Fibroblast of villous mesenchyme (primary cell): Measurements from ENCODE around the gene GIMAP1. TPM values are rescaled to one million over a fixed set of nuclear protein-coding genes. Genes with fewer than 3 reads are reported as not detected.

ENCODE experiments used
- DNase-seq: peaks from one replicate; pipeline ENCODE4 v3.0.0-alpha.2; 2010; ENCODE audit warnings: low read depth
- H3K4me3 ChIP-seq: 2 replicates; pipeline ENCODE4 v1.5.1; 2011; ENCODE audit warnings: low read depth, mild to moderate bottlenecking, low read length
- CTCF ChIP-seq: IDR thresholded peaks from 2 replicates; pipeline ENCODE4 v1.5.1; 2012; ENCODE audit warnings: low read depth, mild to moderate bottlenecking, low read length; ENCODE audit not compliant: insufficient read depth
- total RNA-seq: library from RNA; depleted of rRNA; stranded (reverse); fragments of >200 nt; gene quantifications from 2 replicates; pipeline ENCODE4 v1.2.3, GENCODE V29; 2012

The GIMAP1 gene
- total RNA-seq, 1 donor = not detected

- no peak for DNase-seq
- no peak for TF ChIP-seq CTCF
- H3K4me3 ChIP-seq = no peak overlapping the region
Measured at GRCh38 chr7:150734254-150734653, 17.8 kb downstream of the GIMAP1 start.

GRCh38 chr7:150735596-150736358 is 19.4 kb downstream of the GIMAP1 start:
- no peak for DNase-seq
- no peak for TF ChIP-seq CTCF
- H3K4me3 ChIP-seq = no peak overlapping the region

- TF ChIP-seq CTCF = no peak
- DNase-seq = no peak
- H3K4me3 ChIP-seq = no peak overlapping the region
Measured at GRCh38 chr7:150736864-150737263, 20.5 kb downstream of the GIMAP1 start.

- TF ChIP-seq CTCF = no peak
- no peak for DNase-seq
Measured at GRCh38 chr7:150737265-150738055, 21.0 kb downstream of the GIMAP1 start, which contains the start of gene GIMAP5. Gene GIMAP5 (plus strand): TSS chr7:150737418. CDS start chr7:150740885, 3,467 bp downstream.

GRCh38 chr7:150738092-150738491 is 21.7 kb downstream of the GIMAP1 start:
- H3K4me3 ChIP-seq = no peak overlapping the region
- no peak for TF ChIP-seq CTCF
- DNase-seq = no peak

More at GRCh38 chr7:150737265-150738055, 21.0 kb downstream of the GIMAP1 start, which contains the start of gene GIMAP5:
- H3K4me3 ChIP-seq = no peak within 1 kb of the TSS

- DNase-seq = no peak
- no peak overlapping the region for H3K4me3 ChIP-seq
- no peak for TF ChIP-seq CTCF
Measured at GRCh38 chr7:150738591-150739001, 22.2 kb downstream of the GIMAP1 start.
